Erythroblast (primary cell): Measurements from ENCODE around the gene DGKI.

Experiments used
- GATA1 ChIP-seq: IDR thresholded peaks from 2 replicates; pipeline ENCODE4 v1.6.1; 2011; ENCODE audit warnings: low read depth, mild to moderate bottlenecking, control low read depth, low read length, moderate library complexity
- POLR2A ChIP-seq: IDR thresholded peaks from 2 replicates; pipeline ENCODE4 v1.6.1; 2011; ENCODE audit warnings: mild to moderate bottlenecking, low read length

DNA sequence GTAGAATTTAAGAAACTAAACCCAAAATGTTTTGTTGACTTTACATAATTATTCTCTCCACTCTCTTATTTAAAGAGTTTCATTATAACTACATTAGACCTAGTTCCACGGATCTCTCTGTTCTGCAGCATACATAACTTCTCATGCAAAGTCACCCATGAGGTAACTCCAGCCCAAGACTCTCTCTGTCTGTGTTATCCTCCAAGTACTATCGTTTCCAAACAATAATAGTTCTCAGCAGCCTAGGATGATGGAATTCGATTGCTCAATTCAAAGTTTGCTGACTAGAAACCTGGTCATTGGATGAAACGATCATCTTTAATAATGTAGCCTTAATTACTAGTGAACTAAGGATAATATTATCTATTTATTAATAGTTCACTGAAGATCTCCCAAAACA lies 300.1 kb downstream of the DGKI start:
- no peak for TF ChIP-seq POLR2A
- no peak for TF ChIP-seq GATA1
